Glomerular visceral epithelial cell (primary cell): ENCODE measurements around the gene MRPL20.

Experiments
- DNase-seq: peaks from one replicate; pipeline ENCODE4 v3.0.0-alpha.2; 2016; ENCODE audit errors: extremely low spot score

MRPL20 gene

GRCh38 chr1:1361233-1361981 is 45.7 kb downstream of the MRPL20 start:
- DNase-seq: no peak

GRCh38 chr1:1360506-1361169 is 46.5 kb downstream of the MRPL20 start:
- peak; percentile 93 for DNase-seq

DNA sequence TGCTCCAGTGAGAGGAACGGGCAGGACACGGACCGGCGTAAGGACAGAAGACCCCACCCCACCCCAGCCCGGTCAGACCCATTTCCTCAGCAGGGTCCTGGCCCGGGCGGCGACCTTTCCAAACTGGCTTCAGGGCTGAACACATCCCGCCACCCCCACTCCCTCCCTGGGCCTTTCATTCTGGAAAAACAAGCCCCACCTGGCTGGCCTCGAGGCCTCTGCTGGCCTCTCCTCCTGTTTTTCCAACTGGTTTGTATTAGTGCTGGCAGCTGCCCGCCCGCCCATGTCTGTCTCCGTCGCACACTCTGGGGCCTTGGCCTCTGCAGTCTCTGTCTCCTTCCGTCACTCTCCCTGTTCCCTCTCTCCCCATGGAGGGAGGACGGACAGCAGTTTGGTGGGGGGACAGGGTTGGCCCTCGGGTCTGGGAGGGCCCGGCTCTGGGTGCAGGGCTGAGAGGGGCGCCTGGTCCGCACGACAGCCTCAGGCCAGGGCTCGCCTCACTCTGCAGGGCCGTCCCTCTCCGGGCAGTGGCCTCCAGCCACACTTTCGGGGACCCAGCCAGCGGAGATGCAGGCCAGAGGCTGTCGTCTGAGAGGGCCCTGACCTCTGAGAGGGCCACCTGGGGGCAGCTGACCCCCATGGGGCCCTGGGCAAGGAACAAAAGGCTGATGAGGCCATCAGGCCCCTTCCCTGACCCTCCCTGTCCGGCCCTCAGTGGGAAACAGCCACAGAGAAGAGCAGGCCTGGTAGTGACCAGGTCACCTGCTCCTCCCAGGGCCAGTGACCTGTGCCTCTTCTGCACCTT is 47.2 kb downstream of the MRPL20 start:
- peak; percentile 32 for DNase-seq

DNA sequence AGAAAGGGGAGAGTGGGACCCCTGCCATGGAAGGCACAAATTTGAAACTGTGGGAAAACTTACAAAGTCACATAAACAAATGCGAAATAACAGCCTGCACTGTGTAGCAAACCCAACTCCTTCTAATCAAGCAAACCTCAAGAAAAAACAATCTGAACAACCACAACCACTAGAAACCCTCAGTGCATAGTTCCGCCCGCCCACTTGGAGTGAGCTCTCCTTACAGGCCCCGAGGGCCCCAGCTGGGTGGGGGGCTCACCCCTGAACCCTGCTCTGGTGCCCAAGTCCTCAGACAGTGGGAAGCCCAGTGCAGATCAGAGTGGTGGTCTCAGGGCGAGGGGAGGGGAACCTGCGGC is 47.8 kb downstream of the MRPL20 start:
- DNase-seq: no peak

DNA sequence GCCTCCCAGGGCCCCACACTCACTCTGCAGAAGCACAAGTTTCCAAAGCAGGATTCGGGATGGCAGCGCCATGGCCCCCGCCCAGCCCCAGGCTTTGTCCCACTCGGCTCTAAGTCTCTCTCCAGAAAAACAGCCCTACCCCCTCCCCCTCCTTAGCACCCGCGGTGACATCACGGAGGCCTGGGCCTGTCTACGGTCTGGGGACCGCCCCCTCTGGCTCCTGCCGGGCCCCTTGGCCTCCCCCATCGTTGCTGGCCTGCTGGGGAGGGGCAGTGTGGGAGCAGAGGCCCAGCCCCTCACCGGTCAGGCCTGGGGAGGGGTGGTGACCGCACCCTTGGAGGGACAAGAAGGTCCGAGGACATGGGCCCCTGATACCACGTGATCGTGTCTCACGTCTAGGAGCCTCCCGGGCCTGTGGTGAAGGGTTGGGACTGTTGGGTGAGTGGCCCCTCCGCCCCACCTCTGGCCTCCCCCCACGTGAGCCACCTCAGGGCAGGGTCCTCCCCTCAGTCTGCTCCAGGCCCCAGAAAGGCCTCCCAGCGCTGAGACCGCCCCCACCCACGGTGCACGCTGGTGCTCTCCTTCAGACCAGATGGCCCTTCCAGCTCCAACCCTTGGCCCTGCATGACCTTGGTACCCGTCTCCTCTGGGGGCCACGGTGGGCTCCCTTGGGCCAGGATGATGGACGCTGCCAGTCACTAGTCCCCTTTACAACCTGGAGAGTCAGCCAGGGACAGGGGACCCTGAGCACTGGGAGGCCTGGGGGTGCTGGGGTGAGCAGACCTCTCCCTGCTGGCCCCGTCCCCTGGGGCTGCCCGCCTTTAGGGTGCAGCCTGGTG is 48.4 kb downstream of the MRPL20 start, which contains the start of gene MXRA8:
MXRA8 (minus strand) TSS at position 123 of the 839 bp plus-strand sequence; CDS start at position 72, 51 bp downstream.
- DNase-seq: no peak

DNA sequence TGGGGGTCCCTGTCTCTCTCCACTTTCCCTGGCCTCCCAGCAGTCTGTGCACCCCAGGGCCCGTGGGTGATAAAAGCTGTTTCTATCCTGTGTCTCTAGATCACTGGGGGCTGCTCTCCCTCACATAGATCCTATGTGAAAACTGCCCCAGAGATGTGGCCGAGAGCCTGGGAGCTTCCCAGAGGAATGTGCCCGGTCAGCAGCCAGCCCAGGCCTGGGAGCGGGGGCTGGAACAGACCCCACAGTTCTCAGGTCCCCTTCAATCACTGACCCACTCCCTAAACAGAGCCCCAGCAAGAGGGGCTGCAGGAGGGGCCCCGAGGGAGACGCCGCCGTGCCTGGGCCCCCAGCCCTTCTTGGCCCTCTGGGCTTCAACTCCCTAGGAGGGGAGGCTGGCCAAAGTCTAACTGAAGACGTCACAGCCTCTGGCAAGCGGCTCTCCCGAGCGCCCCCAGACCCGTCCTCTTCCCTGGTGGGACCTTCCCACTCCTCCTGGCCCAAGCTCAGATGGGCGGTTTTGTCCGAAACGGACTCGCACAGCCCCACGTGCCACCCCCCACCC is 49.1 kb downstream of the MRPL20 start:
- no peak for DNase-seq

DNA sequence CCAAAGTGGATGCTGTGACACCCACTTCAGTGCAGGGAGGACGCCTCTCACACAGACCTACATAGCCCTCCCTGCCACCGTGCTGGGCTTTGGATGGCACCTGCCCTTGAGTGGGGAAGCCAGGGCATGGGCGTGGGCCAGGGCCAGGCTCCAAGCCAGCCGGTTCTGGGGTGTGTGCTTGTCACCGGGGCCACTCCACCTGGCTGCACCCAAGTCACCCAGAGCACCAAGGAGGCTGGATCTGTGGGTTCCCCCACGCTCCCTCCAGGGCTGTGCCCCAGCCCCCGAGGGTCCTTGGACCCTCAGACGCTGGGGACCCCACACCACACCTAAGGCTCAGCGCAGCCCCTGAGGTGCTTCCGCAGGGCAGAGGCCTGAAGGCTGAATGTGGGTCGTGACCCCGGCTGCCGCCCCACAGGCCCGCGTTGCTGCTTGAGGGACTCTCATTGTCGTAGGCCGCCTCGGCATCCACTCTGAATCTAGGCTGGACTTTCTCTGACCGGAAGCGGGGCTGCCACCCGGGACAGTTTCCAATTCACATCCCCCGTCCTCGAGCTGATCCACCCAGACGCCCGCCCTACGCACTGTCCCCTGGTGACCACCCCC is 50.2 kb downstream of the MRPL20 start:
- DNase-seq: no peak

- DNase-seq: no peak
These were observed 50.8 kb downstream of the MRPL20 start for GRCh38 chr1:1356166-1356795.

- DNase-seq: no peak
These were observed 51.7 kb downstream of the MRPL20 start for GRCh38 chr1:1355416-1355815.

GRCh38 chr1:1354271-1355247 is 52.5 kb downstream of the MRPL20 start:
- no peak for DNase-seq

GRCh38 chr1:1353389-1354151 is 53.5 kb downstream of the MRPL20 start:
- no peak for DNase-seq

GRCh38 chr1:1352786-1353388 is 54.2 kb downstream of the MRPL20 start:
- DNase-seq: no peak
